Measurements from ENCODE around the gene IGHMBP2. TPM values are rescaled to one million over a fixed set of nuclear protein-coding genes. Genes with fewer than 3 reads are reported as not detected.

The IGHMBP2 gene
- total and polyA plus RNA-seq, 8 donors = 8.5 to 41.3 (median 12.4) TPM

GRCh38 chr11:68867066-68867465, 36.6 kb upstream of the IGHMBP2 start:
- no peak for FAIRE-seq
- WGBS, 2 donors = 77 to 88% methylated on average over 6 of the region's 6 CpGs
- Histone ChIP-seq H3K4me3 (no peak overlapping the region), H3K4me1 (no peaks in the 10 kb centered on the region), H3K27me3 (no peaks in the 10 kb centered on the region), H3K27ac (no peak overlapping the region), H3K36me3 (no peaks in the 10 kb centered on the region), H3K9me3 (no peaks in the 10 kb centered on the region)
- TF ChIP-seq CTCF (IDR thresholded peaks at IDR 0.05) = no peak
- intact Hi-C loops (cut with DNase I) = no loop called here
- DNase-seq = no peak
- no peak for ATAC-seq

GRCh38 chr11:68868221-68868835, 35.4 kb upstream of the IGHMBP2 start:
- no peak for DNase-seq
- FAIRE-seq = no peak
- no peak for ATAC-seq
- intact Hi-C loops (cut with DNase I) = no loop called here
- 88 to 90% methylated on average over 18 of the region's 18 CpGs for WGBS, 2 donors
- H3K27ac ChIP-seq = no peak overlapping the region
- no peaks in the 10 kb centered on the region for H3K9me3 ChIP-seq
- no peaks in the 10 kb centered on the region for H3K27me3 ChIP-seq
- no peak overlapping the region for H3K4me3 ChIP-seq
- H3K4me1 ChIP-seq = no peaks in the 10 kb centered on the region
- TF ChIP-seq CTCF (IDR thresholded peaks at IDR 0.05) = no peak
- H3K36me3 ChIP-seq = no peaks in the 10 kb centered on the region

- H3K9me3 ChIP-seq = no peaks in the 10 kb centered on the region
- no peak for DNase-seq
- no peaks in the 10 kb centered on the region for H3K36me3 ChIP-seq
- ATAC-seq = peak; percentile 24 to 70 (median 51)
- intact Hi-C loops (cut with DNase I) = no loop called here
- TF ChIP-seq CTCF (IDR thresholded peaks at IDR 0.05) = no peak
- no peak for FAIRE-seq
- 61 to 76% methylated on average over 9 of the region's 9 CpGs for WGBS, 2 donors
- H3K27ac ChIP-seq = no peak overlapping the region
- H3K4me3 ChIP-seq = peak overlapping the region in 3 of 4 donors; percentile 18 to 39 (median 38)
- H3K4me1 ChIP-seq = peaks cover 0 to 4% (median 0%) of the 10 kb centered on the region in 3 donors
- H3K27me3 ChIP-seq = no peaks in the 10 kb centered on the region
Measured at GRCh38 chr11:68870470-68870869, 33.2 kb upstream of the IGHMBP2 start.

GRCh38 chr11:68872216-68873003, 31.3 kb upstream of the IGHMBP2 start:
- no peaks in the 10 kb centered on the region for H3K9me3 ChIP-seq
- no peaks in the 10 kb centered on the region for H3K27me3 ChIP-seq
- TF ChIP-seq CTCF (IDR thresholded peaks at IDR 0.05) = no peak
- ATAC-seq (peak in 2 of 4 donors; percentile 19 to 38), DNase-seq (no peak), FAIRE-seq (no peak)
- H3K36me3 ChIP-seq = no peaks in the 10 kb centered on the region
- H3K27ac ChIP-seq = no peak overlapping the region
- H3K4me3 ChIP-seq = no peak overlapping the region
- WGBS, 2 donors = 47 to 60% methylated on average over 12 of the region's 12 CpGs
- intact Hi-C loops (cut with DNase I) = no loop called here
- H3K4me1 ChIP-seq = peaks cover 0 to 4% (median 0%) of the 10 kb centered on the region in 3 donors

GRCh38 chr11:68878022-68878421, 25.7 kb upstream of the IGHMBP2 start:
- Histone ChIP-seq H3K4me1 (peaks cover 0 to 4% (median 0%) of the 10 kb centered on the region in 3 donors), H3K9me3 (no peaks in the 10 kb centered on the region), H3K27ac (no peak overlapping the region), H3K4me3 (no peak overlapping the region), H3K27me3 (no peaks in the 10 kb centered on the region), H3K36me3 (no peaks in the 10 kb centered on the region)
- TF ChIP-seq CTCF (IDR thresholded peaks at IDR 0.05) = no peak
- DNase-seq (no peak), ATAC-seq (no peak), FAIRE-seq (no peak)
- 77 to 83% methylated on average over 7 of the region's 7 CpGs for WGBS, 2 donors
- intact Hi-C loops (cut with DNase I) = no loop called here

Data from pancreas (tissue), 10 donors.